GM12878 (cell line): ENCODE measurements around the gene PATL2. TPM values are rescaled to one million over a fixed set of nuclear protein-coding genes. Genes with fewer than 3 reads are reported as not detected.

Source experiments
- CREM ChIP-seq: IDR thresholded peaks from 2 replicates; pipeline ENCODE4 v1.6.1; 2014; ENCODE audit warnings: antibody characterized with exemption, low read depth
- NFIC ChIP-seq: IDR thresholded peaks from 2 replicates; pipeline ENCODE4 v1.6.1; 2012; ENCODE audit warnings: low read depth, mild to moderate bottlenecking, inconsistent platforms, low read length, moderate library complexity
- POLR2AphosphoS5 ChIP-seq: IDR thresholded peaks from 2 replicates; pipeline ENCODE4 v1.6.1; 2011; ENCODE audit warnings: mild to moderate bottlenecking, low read length, inconsistent platforms
- SREBF1 ChIP-seq: IDR thresholded peaks from 2 replicates; pipeline ENCODE4 v1.6.1; 2012; ENCODE audit warnings: mild to moderate bottlenecking, low read length
- USF2 ChIP-seq: IDR thresholded peaks from 2 replicates; pipeline ENCODE4 v1.6.1; 2011; ENCODE audit warnings: low read depth, low read length, improper control_type of control experiment, borderline replicate concordance
- polyA plus RNA-seq, 11 experiments: library from polyadenylated mRNA; depleted of rRNA in 4 of 11; unstranded in 6 of 11; stranded (reverse) in 5 of 11; fragments of >200 nt; fragmentation: Nextera tagmentation in 4 of 11; fragmentation: Illumina TruSeq in 1 of 11; extraction: Ambion mirVana in 4 of 11; extraction: Trizol in 1 of 11; gene quantifications; 1 replicate in 1 of 11; 2 replicates in 10 of 11; pipeline versions ENCODE4 v1.2.1 to v1.2.3, GENCODE V29; 2011 to 2016; ENCODE audit warnings: inconsistent platforms in 2 of 11, missing spikeins in 2 of 11, low read depth in 1 of 11
- total RNA-seq, 4 experiments: library from RNA; depleted of rRNA in 3 of 4; stranded (reverse); fragments of >200 nt in 3 of 4; fragmentation: Illumina TruSeq in 1 of 4; extraction: Trizol in 1 of 4; gene quantifications; 2 replicates each; pipeline versions ENCODE4 v1.2.1 to v1.2.3, GENCODE V29; 2013 to 2021
- TF ChIP-seq, protein P1 (sequence below): fragments of 450-650 bp; formaldehyde crosslinking; IDR thresholded peaks from 2 replicates; pipeline ENCODE4 v1.4.0; 2022; ENCODE audit warnings: mild to moderate bottlenecking, moderate library complexity
- TF ChIP-seq, protein P2 (sequence below): fragments of 450-650 bp; IDR thresholded peaks from 2 replicates; pipeline ENCODE4 v1.6.1; 2018; ENCODE audit warnings: borderline replicate concordance, mild to moderate bottlenecking; ENCODE audit not compliant: partially characterized antibody

The PATL2 gene
- total and polyA plus RNA-seq, 10 of the 15 experiments (the other 5 are each of a cell fraction or from before 2014, with no cell fraction given): 4.2 to 16.2 (median 12.1) TPM

- TF ChIP-seq, protein P1, sequence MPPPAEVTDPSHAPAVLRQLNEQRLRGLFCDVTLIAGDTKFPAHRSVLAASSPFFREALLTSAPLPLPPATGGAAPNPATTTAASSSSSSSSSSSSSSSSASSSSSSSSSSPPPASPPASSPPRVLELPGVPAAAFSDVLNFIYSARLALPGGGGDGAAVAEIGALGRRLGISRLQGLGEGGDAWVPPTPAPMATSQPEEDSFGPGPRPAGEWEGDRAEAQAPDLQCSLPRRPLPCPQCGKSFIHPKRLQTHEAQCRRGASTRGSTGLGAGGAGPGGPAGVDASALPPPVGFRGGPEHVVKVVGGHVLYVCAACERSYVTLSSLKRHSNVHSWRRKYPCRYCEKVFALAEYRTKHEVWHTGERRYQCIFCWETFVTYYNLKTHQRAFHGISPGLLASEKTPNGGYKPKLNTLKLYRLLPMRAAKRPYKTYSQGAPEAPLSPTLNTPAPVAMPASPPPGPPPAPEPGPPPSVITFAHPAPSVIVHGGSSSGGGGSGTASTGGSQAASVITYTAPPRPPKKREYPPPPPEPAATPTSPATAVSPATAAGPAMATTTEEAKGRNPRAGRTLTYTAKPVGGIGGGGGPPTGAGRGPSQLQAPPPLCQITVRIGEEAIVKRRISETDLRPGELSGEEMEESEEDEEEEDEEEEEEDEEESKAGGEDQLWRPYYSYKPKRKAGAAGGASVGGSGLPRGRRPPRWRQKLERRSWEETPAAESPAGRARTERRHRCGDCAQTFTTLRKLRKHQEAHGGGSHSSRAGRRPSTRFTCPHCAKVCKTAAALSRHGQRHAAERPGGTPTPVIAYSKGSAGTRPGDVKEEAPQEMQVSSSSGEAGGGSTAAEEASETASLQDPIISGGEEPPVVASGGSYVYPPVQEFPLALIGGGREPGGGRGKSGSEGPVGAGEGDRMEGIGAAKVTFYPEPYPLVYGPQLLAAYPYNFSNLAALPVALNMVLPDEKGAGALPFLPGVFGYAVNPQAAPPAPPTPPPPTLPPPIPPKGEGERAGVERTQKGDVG (CRISPR knock-in tag): peak; percentile 73; the same call in 1 of the 2 replicates
- TF ChIP-seq NFIC: 0 out of 2 replicates have a peak, but pooled peaks have one; percentile 12
- TF ChIP-seq, protein P2, sequence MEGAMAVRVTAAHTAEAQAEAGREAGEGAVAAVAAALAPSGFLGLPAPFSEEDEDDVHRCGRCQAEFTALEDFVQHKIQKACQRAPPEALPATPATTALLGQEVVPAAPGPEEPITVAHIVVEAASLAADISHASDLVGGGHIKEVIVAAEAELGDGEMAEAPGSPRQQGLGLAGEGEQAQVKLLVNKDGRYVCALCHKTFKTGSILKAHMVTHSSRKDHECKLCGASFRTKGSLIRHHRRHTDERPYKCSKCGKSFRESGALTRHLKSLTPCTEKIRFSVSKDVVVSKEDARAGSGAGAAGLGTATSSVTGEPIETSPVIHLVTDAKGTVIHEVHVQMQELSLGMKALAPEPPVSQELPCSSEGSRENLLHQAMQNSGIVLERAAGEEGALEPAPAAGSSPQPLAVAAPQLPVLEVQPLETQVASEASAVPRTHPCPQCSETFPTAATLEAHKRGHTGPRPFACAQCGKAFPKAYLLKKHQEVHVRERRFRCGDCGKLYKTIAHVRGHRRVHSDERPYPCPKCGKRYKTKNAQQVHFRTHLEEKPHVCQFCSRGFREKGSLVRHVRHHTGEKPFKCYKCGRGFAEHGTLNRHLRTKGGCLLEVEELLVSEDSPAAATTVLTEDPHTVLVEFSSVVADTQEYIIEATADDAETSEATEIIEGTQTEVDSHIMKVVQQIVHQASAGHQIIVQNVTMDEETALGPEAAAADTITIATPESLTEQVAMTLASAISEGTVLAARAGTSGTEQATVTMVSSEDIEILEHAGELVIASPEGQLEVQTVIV: no peak
- peak; percentile 53 for TF ChIP-seq POLR2AphosphoS5
- TF ChIP-seq CREM: no peak
- no peak for TF ChIP-seq SREBF1
- TF ChIP-seq USF2: no peak
- TF ChIP-seq, all 136 proteins: peak for 7
Observed at GRCh38 chr15:44716983-44717602, 6.0 kb upstream of the PATL2 start (continued).
